K562 (cell line): ENCODE measurements around the gene PIP5KL1. TPM values are rescaled to one million over a fixed set of nuclear protein-coding genes. Genes with fewer than 3 reads are reported as not detected.

ENCODE experiments used
- ATAC-seq: fragments of 200-7000 bp; cut with Tn5 transposase; 3 replicates; pipeline ENCODE4 v1.9.1; 2020; ENCODE audit warnings: moderate library complexity
- BruUV-seq: library from RNA; stranded (reverse); fragments of 400-500 nt; replicated peaks from 2 replicates; lab custom pipeline; 2021; lab: Mats Ljungman, UMichigan
- CTCF ChIA-PET: fragments of 300-600 bp; formaldehyde crosslinking; extraction: SDS; loops from one replicate; lab custom pipeline; 2021; ENCODE audit warnings: low intra/inter-chr PET ratio; lab: Yijun Ruan, JAX
- POLR2A ChIA-PET: fragments of 300-600, 350-650 bp; sonication (Branson Sonifier 250); formaldehyde crosslinking; extraction: SDS; loops from one replicate; lab custom pipeline; 2021; ENCODE audit warnings: antibody characterized with exemption, inconsistent platforms; lab: Yijun Ruan, JAX
- DNase-seq, 4 experiments: peaks; one replicate each; pipeline versions ENCODE4 v3.0.0 to v3.0.0-alpha.2; 2011 to 2018; ENCODE audit warnings: low spot score in 3 of 4, mixed read lengths in 3 of 4; ENCODE audit errors: extremely low read depth in 1 of 4
- FAIRE-seq: peaks from 2 replicates; lab custom pipeline; 2011; peaks lifted over from hg19 to GRCh38; lab: Jason Lieb, UNC
- H2AFZ ChIP-seq: 2 replicates; pipeline ENCODE4 v1.6.0; 2011; ENCODE audit warnings: low read depth, low read length, control low read depth, inconsistent platforms
- H3K27ac ChIP-seq: fragments of 200-600 bp; 3 replicates; pipeline ENCODE4 v1.8.0; 2011; ENCODE audit warnings: low read depth, mild to moderate bottlenecking, control low read depth, inconsistent platforms, low read length, moderate library complexity, mixed read lengths; ENCODE audit errors: extremely low read depth
- H3K27me3 ChIP-seq, 2 experiments: fragments of 300-600 bp in 1 of 2; 2 replicates in 1 of 2; 3 replicates in 1 of 2; pipeline versions ENCODE4 v1.6.0 to v1.8.0; 2011; ENCODE audit warnings: inconsistent platforms in 2 of 2, low read length in 2 of 2, mild to moderate bottlenecking in 1 of 2, mixed read lengths in 1 of 2, moderate library complexity in 1 of 2; ENCODE audit not compliant: control insufficient read depth in 2 of 2, insufficient read depth in 2 of 2
- H3K36me3 ChIP-seq: fragments of 300-600 bp; 3 replicates; pipeline ENCODE4 v1.8.0; 2011; ENCODE audit warnings: mild to moderate bottlenecking, low read length, inconsistent platforms; ENCODE audit not compliant: control insufficient read depth, insufficient read depth
- H3K4me1 ChIP-seq, 2 experiments: fragments of 200-600 bp in 1 of 2; replicated peaks in 1 of 2; 2 replicates in 1 of 2; 3 replicates in 1 of 2; pipeline versions ENCODE4 v1.5.1 to v1.8.0; 2011; ENCODE audit warnings: inconsistent platforms in 2 of 2, low read length in 2 of 2, mild to moderate bottlenecking in 1 of 2, mixed read lengths in 1 of 2, moderate library complexity in 1 of 2; ENCODE audit not compliant: control insufficient read depth in 2 of 2, insufficient read depth in 2 of 2
- H3K4me2 ChIP-seq: 2 replicates; pipeline ENCODE4 v1.6.1; 2011; ENCODE audit warnings: low read length, control low read depth, inconsistent platforms, mixed read lengths; ENCODE audit not compliant: insufficient read depth
- H3K4me3 ChIP-seq: fragments of 200-600 bp; sonication (generic), shearing (Covaris generic); 2 replicates; pipeline ENCODE4 v1.5.1; 2016; ENCODE audit warnings: control low read depth, inconsistent platforms
- H3K79me2 ChIP-seq: fragments of 200-600 bp; 3 replicates; pipeline ENCODE4 v1.8.0; 2011; ENCODE audit warnings: low read length, inconsistent platforms; ENCODE audit not compliant: control insufficient read depth, insufficient read depth
- H3K9ac ChIP-seq, 2 experiments: 2 replicates each; pipeline versions ENCODE4 v1.6.0 to v1.6.1; 2011; ENCODE audit warnings: low read depth in 2 of 2, low read length in 2 of 2, control low read depth in 1 of 2, inconsistent platforms in 1 of 2, mild to moderate bottlenecking in 1 of 2, mixed read lengths in 1 of 2; ENCODE audit not compliant: insufficient read depth in 1 of 2
- H3K9me1 ChIP-seq: one replicate; pipeline ENCODE4 v1.6.0; 2011; ENCODE audit warnings: inconsistent platforms, mild to moderate bottlenecking, low read length, moderate library complexity; ENCODE audit not compliant: control insufficient read depth, insufficient read depth
- H3K9me3 ChIP-seq: replicated peaks from 2 replicates; pipeline ENCODE4 v1.5.1; 2011; ENCODE audit warnings: low read depth, low read length, inconsistent platforms; ENCODE audit not compliant: control insufficient read depth, insufficient read depth
- H4K20me1 ChIP-seq: replicated peaks from 2 replicates; pipeline ENCODE4 v1.6.1; 2011; ENCODE audit warnings: low read length, inconsistent platforms, mixed read lengths; ENCODE audit not compliant: control insufficient read depth, insufficient read depth
- ADNP ChIP-seq: fragments of 200-800 bp; sonication (Bioruptor generic); IDR thresholded peaks from 2 replicates; pipeline ENCODE4 v1.6.1; 2016; ENCODE audit warnings: missing genetic modification characterization, missing compliant biosample characterization
- BMI1 ChIP-seq: fragments of 150-350 bp; IDR thresholded peaks from 2 replicates; pipeline ENCODE4 v1.6.1; 2014; ENCODE audit warnings: low read length
- GABPB1 ChIP-seq: sonication (generic); formaldehyde crosslinking; IDR thresholded peaks from 2 replicates; pipeline ENCODE4 v1.8.0; 2022; ENCODE audit warnings: mild to moderate bottlenecking, missing genetic modification reagents
- KDM4B ChIP-seq, 2 experiments: fragments of 450-650 bp in 1 of 2; sonication (generic) in 1 of 2; IDR thresholded peaks; 2 replicates each; pipeline ENCODE4 v1.6.1; 2016 to 2017; ENCODE audit warnings: borderline replicate concordance in 2 of 2, antibody characterized with exemption in 1 of 2, low read depth in 1 of 2, mild to moderate bottlenecking in 1 of 2
- MAFF ChIP-seq: IDR thresholded peaks from 2 replicates; pipeline ENCODE4 v1.6.1; 2012; ENCODE audit warnings: low read length, improper control_type of control experiment
- MEIS2 ChIP-seq: fragments of 450-650 bp; IDR thresholded peaks from 2 replicates; pipeline ENCODE4 v1.6.1; 2014; ENCODE audit warnings: mild to moderate bottlenecking; ENCODE audit not compliant: partially characterized antibody
- NEUROD1 ChIP-seq: fragments of 150-350 bp; IDR thresholded peaks from 2 replicates; pipeline ENCODE4 v1.6.1; 2014; ENCODE audit warnings: borderline replicate concordance, low read length, low read depth; ENCODE audit not compliant: partially characterized antibody
- NFE2L1 ChIP-seq: fragments of 450-650 bp; IDR thresholded peaks from 2 replicates; pipeline ENCODE4 v1.6.1; 2016; ENCODE audit warnings: missing genetic modification characterization, low read depth, mild to moderate bottlenecking, missing compliant biosample characterization, moderate library complexity, borderline replicate concordance
- NR0B1 ChIP-seq: fragments of 450-650 bp; IDR thresholded peaks from one replicate; pipeline ENCODE4 v1.6.1; 2018; ENCODE audit warnings: mild to moderate bottlenecking, moderate library complexity; ENCODE audit not compliant: partially characterized antibody
- POLR2A ChIP-seq: fragments of 450-650 bp; conservative IDR thresholded peaks from 2 replicates; pipeline ENCODE4 v1.6.1; 2016
- TAF7 ChIP-seq: fragments of 450-650 bp; IDR thresholded peaks from 2 replicates; pipeline ENCODE4 v1.6.1; 2016; ENCODE audit warnings: missing genetic modification characterization, missing compliant biosample characterization
- ZBTB1 ChIP-seq: sonication (generic); formaldehyde crosslinking; IDR thresholded peaks from 2 replicates; pipeline ENCODE4 v1.8.1; 2023; ENCODE audit warnings: missing genetic modification reagents, low read depth, mild to moderate bottlenecking, borderline replicate concordance
- ZBTB9 ChIP-seq: fragments of 450-650 bp; formaldehyde crosslinking; IDR thresholded peaks from 2 replicates; pipeline ENCODE4 v1.4.0; 2020; ENCODE audit warnings: mild to moderate bottlenecking, moderate library complexity
- ZNF124 ChIP-seq: sonication (generic); formaldehyde crosslinking; IDR thresholded peaks from 2 replicates; pipeline ENCODE4 v1.8.1; 2022; ENCODE audit warnings: missing genetic modification reagents
- ZNF282 ChIP-seq: sonication (generic); formaldehyde crosslinking; IDR thresholded peaks from 2 replicates; pipeline ENCODE4 v1.8.1; 2023; ENCODE audit warnings: missing genetic modification reagents
- ZNF561 ChIP-seq: fragments of 450-650 bp; formaldehyde crosslinking; conservative IDR thresholded peaks from 2 replicates; pipeline ENCODE4 v1.4.0; 2020; ENCODE audit warnings: mild to moderate bottlenecking, moderate library complexity
- ZNF717 ChIP-seq: fragments of 250-450 bp; sonication (Bioruptor Pico); IDR thresholded peaks from 2 replicates; pipeline ENCODE4 v1.5.0; 2021
- WGBS: fragments of 100-300 bp; shearing (Covaris generic); methylation state at CpG from one replicate; pipeline ENCODE4 v1.1.6; 2016; ENCODE audit warnings: low coverage, mixed read lengths; ENCODE audit not compliant: insufficient coverage; ENCODE audit errors: missing lambda C conversion rate; 5-methylcytosine and 5-hydroxymethylcytosine counted together
- in situ Hi-C: fragments of 300-500 bp; cut with MboI; formaldehyde crosslinking; loops from 4 replicates; pipeline ENCODE4 v1.15.0; 2018; ENCODE audit warnings: inconsistent platforms, mixed read lengths
- intact Hi-C: fragments of 100-400 bp; cut with micrococcal nuclease; formaldehyde crosslinking; loops from 2 replicates; pipeline ENCODE4 v1.14.2; 2022
- polyA plus RNA-seq, 8 experiments: library from polyadenylated mRNA; depleted of rRNA in 4 of 8; stranded (reverse) in 5 of 8; unstranded in 3 of 8; fragments of >200 nt; fragmentation: Nextera tagmentation in 2 of 8; fragmentation: Illumina TruSeq in 1 of 8; extraction: Ambion mirVana in 2 of 8; extraction: Trizol in 1 of 8; gene quantifications; 2 replicates each; pipeline versions ENCODE4 v1.2.1 to v1.2.3, GENCODE V29; 2011 to 2014; ENCODE audit warnings: inconsistent platforms in 1 of 8, missing spikeins in 1 of 8
- total RNA-seq, 7 experiments: library from RNA; depleted of rRNA in 6 of 7; stranded (reverse); fragments of >200 nt in 6 of 7; fragmentation: Illumina TruSeq in 2 of 7; extraction: Trizol in 2 of 7; gene quantifications; 2 replicates each; pipeline versions ENCODE4 v1.2.1 to v1.2.3, GENCODE V29; 2011 to 2021; ENCODE audit warnings: low replicate concordance in 1 of 7

Gene PIP5KL1
- total and polyA plus RNA-seq, 9 of the 15 experiments (the other 6 are each of a cell fraction or from before 2014, with no cell fraction given), result 0.18 to 4.8 (median 1.2) TPM

GRCh38 chr9:127916720-127917581 is 13.6 kb downstream of the PIP5KL1 start, which contains the start of gene ST6GALNAC4:
Gene ST6GALNAC4, minus strand, starts transcription at chr9:127917041. Its CDS starts 622 bp downstream, at chr9:127916419.
- H3K9ac ChIP-seq, result peak within 1 kb of the TSS; percentile 66 to 96
- in situ Hi-C loops, result loop anchor here (5.0 to 25.0 kb wide), 3 partner anchors 180 to 980 kb away; partner anchors contain the start of gene TOR2A
- H3K79me2 ChIP-seq, result peaks cover 17% of the 10 kb centered on the region
- FAIRE-seq (peak; percentile 46), ATAC-seq (peak; percentile 94), DNase-seq (peak; percentile 94 to 98 (median 97))
- no peaks in the 10 kb centered on the region for H3K9me1 ChIP-seq
- no peaks in the 10 kb centered on the region for H3K27me3 ChIP-seq
- H3K36me3 ChIP-seq, result peaks cover 23% of the 10 kb centered on the region; the same call in 2 of the 3 replicates
- H3K27ac ChIP-seq, result peak within 1 kb of the TSS; percentile 40
- no peaks in the 10 kb centered on the region for H3K9me3 ChIP-seq
- intact Hi-C loops, result loop anchor here (2.0 to 10.0 kb wide), 3 partner anchors 20 to 412 kb away; no protein-coding TSS in a partner anchor
- H3K4me1 ChIP-seq, result peaks cover 38 to 62% of the 10 kb centered on the region in 2 experiments
- peak within 1 kb of the TSS; percentile 91 for H3K4me2 ChIP-seq
- 2% methylated on average over 50 of the region's 71 CpGs for WGBS
- peak within 1 kb of the TSS; percentile 70 for H3K4me3 ChIP-seq
- ChIA-PET CTCF (interaction anchor here (0.5 kb wide), 1 partner anchor 181 kb away, joined by 3 read pairs; no protein-coding TSS in a partner anchor), POLR2A (interaction anchor here (0.6 to 1.2 kb wide), 4 partner anchors 13 to 354 kb away, joined by 3 to 5 read pairs (median 4); no protein-coding TSS in a partner anchor)
- peak within 1 kb of the TSS; percentile 86 for H2AFZ ChIP-seq
- no peaks in the 10 kb centered on the region for H4K20me1 ChIP-seq
- no TSS peak for BruUV-seq
- no peak for TF ChIP-seq NR0B1
- TF ChIP-seq ADNP (tag), result no peak
- no peak for TF ChIP-seq ZNF717 (CRISPR knock-in tag)
- no peak for TF ChIP-seq ZBTB9
- peak in 1 of 2 experiments; percentile 21; a peak in 1 of 4 replicates for TF ChIP-seq KDM4B (IDR thresholded peaks at IDR 0.05; ENCODE audit: borderline replicate concordance in 2 of 2, low read depth in 1 of 2)
- 0 out of 2 replicates have a peak, but pooled peaks have one; percentile 50 for TF ChIP-seq ZNF282 (CRISPR knock-in tag)
- no peak for TF ChIP-seq ZNF124 (CRISPR knock-in tag)
- no peak for TF ChIP-seq NEUROD1
- TF ChIP-seq BMI1, result no peak
- no peak for TF ChIP-seq ZNF561
- peak; percentile 67 for TF ChIP-seq POLR2A
- 0 out of 2 replicates have a peak, but pooled peaks have one; percentile 16 for TF ChIP-seq GABPB1 (CRISPR knock-in tag)
- TF ChIP-seq MAFF, result no peak
- no peak for TF ChIP-seq NFE2L1 (tag)
- TF ChIP-seq ZBTB1 (CRISPR knock-in tag), result no peak
- no peak for TF ChIP-seq TAF7 (tag)
- TF ChIP-seq MEIS2, result no peak
